Vagina (tissue), 2 donors: ENCODE data around the gene NDFIP2. TPM values are rescaled to one million over a fixed set of nuclear protein-coding genes. Genes with fewer than 3 reads are reported as not detected.

Experiments used
- DNase-seq, 2 donors: peaks; one replicate each; pipeline ENCODE4 v3.0.0-alpha.2; 2017; ENCODE audit errors: extremely low spot score in 2 of 2
- H3K27ac ChIP-seq: fragments of 200-600 bp; sonication (generic); one replicate; pipeline ENCODE4 v1.5.1; 2019
- H3K27me3 ChIP-seq: fragments of 200-600 bp; sonication (generic); one replicate; pipeline ENCODE4 v1.5.1; 2019
- H3K36me3 ChIP-seq, 2 donors: fragments of 200-600 bp; sonication (generic); one replicate each; pipeline ENCODE4 v1.5.1; 2017 to 2019
- H3K4me1 ChIP-seq: fragments of 200-600 bp; sonication (generic); one replicate; pipeline ENCODE4 v1.5.1; 2019
- H3K4me3 ChIP-seq, 2 donors: fragments of 200-600 bp; sonication (generic); 1 replicate in 1 of 2; 2 replicates in 1 of 2; pipeline ENCODE4 v1.5.1; 2016 to 2019
- H3K9me3 ChIP-seq: fragments of 200-600 bp; sonication (generic); one replicate; pipeline ENCODE4 v1.5.1; 2019
- CTCF ChIP-seq, 3 experiments: fragments of 450-650 bp in 2 of 3; fragments of 200-600 bp in 1 of 3; sonication (generic) in 1 of 3; IDR thresholded peaks; one replicate each; pipeline ENCODE4 v1.5.1; 2017 to 2019; ENCODE audit warnings: antibody characterized with exemption in 3 of 3, mild to moderate bottlenecking in 2 of 3, moderate library complexity in 2 of 3
- POLR2A ChIP-seq, 2 donors: fragments of 450-650 bp; IDR thresholded peaks; one replicate each; pipeline ENCODE4 v1.6.1; 2017; ENCODE audit warnings: antibody characterized with exemption in 2 of 2, mild to moderate bottlenecking in 2 of 2, moderate library complexity in 2 of 2
- POLR2AphosphoS5 ChIP-seq, 2 donors: sonication (generic); formaldehyde crosslinking; IDR thresholded peaks; one replicate each; pipeline ENCODE4 v1.9.0; 2017; ENCODE audit warnings: antibody characterized with exemption in 2 of 2, mild to moderate bottlenecking in 2 of 2, low read depth in 1 of 2; ENCODE audit not compliant: insufficient read depth in 1 of 2
- intact Hi-C: fragments of 100-400 bp; cut with DNase I; formaldehyde crosslinking; loops from one replicate; pipeline ENCODE4 v1.15.1; 2023
- total RNA-seq: library from RNA; depleted of rRNA; stranded (reverse); fragments of >200 nt; gene quantifications from one replicate; pipeline ENCODE4 v1.2.3, GENCODE V29; 2016

NDFIP2 gene
- total RNA-seq, 1 donor from 2014 or later: 26.8 TPM

GRCh38 chr13:79522583-79522982, 41.6 kb downstream of the NDFIP2 start:
- H3K27me3 ChIP-seq: no peaks in the 10 kb centered on the region
- H3K27ac ChIP-seq: no peak overlapping the region
- H3K36me3 ChIP-seq: peaks cover 0 to 21% of the 10 kb centered on the region in 2 donors
- intact Hi-C loops: no loop called here
- no peak for TF ChIP-seq POLR2A (IDR thresholded peaks at IDR 0.05)
- no peak for TF ChIP-seq POLR2AphosphoS5 (IDR thresholded peaks at IDR 0.05; ENCODE audit: insufficient read depth in 1 of 2, low read depth in 1 of 2)
- no peak for TF ChIP-seq CTCF (IDR thresholded peaks at IDR 0.05)
- H3K4me3 ChIP-seq: no peak overlapping the region
- no peak for DNase-seq
- no peaks in the 10 kb centered on the region for H3K9me3 ChIP-seq
- peaks cover 16% of the 10 kb centered on the region for H3K4me1 ChIP-seq

- Histone ChIP-seq H3K27ac (no peak overlapping the region), H3K27me3 (no peaks in the 10 kb centered on the region), H3K36me3 (peaks cover 0 to 21% of the 10 kb centered on the region in 2 donors), H3K4me3 (no peak overlapping the region), H3K4me1 (peaks cover 16% of the 10 kb centered on the region), H3K9me3 (no peaks in the 10 kb centered on the region)
- intact Hi-C loops: no loop called here
- no peak for TF ChIP-seq CTCF (IDR thresholded peaks at IDR 0.05)
- no peak for TF ChIP-seq POLR2A (IDR thresholded peaks at IDR 0.05)
- TF ChIP-seq POLR2AphosphoS5 (IDR thresholded peaks at IDR 0.05; ENCODE audit: insufficient read depth in 1 of 2, low read depth in 1 of 2): no peak
- DNase-seq: no peak
These were observed 44.3 kb downstream of the NDFIP2 start for GRCh38 chr13:79525064-79525857.

GRCh38 chr13:79527698-79528097, 46.7 kb downstream of the NDFIP2 start:
- Histone ChIP-seq H3K9me3 (no peaks in the 10 kb centered on the region), H3K4me1 (peaks cover 25% of the 10 kb centered on the region), H3K27me3 (no peaks in the 10 kb centered on the region), H3K36me3 (peaks cover 0 to 20% of the 10 kb centered on the region in 2 donors), H3K4me3 (no peak overlapping the region), H3K27ac (no peak overlapping the region)
- no peak for DNase-seq
- no peak for TF ChIP-seq CTCF (IDR thresholded peaks at IDR 0.05)
- TF ChIP-seq POLR2A (IDR thresholded peaks at IDR 0.05): no peak
- no peak for TF ChIP-seq POLR2AphosphoS5 (IDR thresholded peaks at IDR 0.05; ENCODE audit: insufficient read depth in 1 of 2, low read depth in 1 of 2)
- intact Hi-C loops: no loop called here

GRCh38 chr13:79528356-79528755, 47.4 kb downstream of the NDFIP2 start:
- no peak for DNase-seq
- Histone ChIP-seq H3K27me3 (no peaks in the 10 kb centered on the region), H3K27ac (no peak overlapping the region)

More at GRCh38 chr13:79528356-79528755, 47.4 kb downstream of the NDFIP2 start:
- Histone ChIP-seq H3K9me3 (no peaks in the 10 kb centered on the region), H3K36me3 (peaks cover 0 to 13% of the 10 kb centered on the region in 2 donors), H3K4me1 (peaks cover 25% of the 10 kb centered on the region), H3K4me3 (no peak overlapping the region)
- intact Hi-C loops: no loop called here
- TF ChIP-seq POLR2A (IDR thresholded peaks at IDR 0.05): no peak
- no peak for TF ChIP-seq CTCF (IDR thresholded peaks at IDR 0.05)
- TF ChIP-seq POLR2AphosphoS5 (IDR thresholded peaks at IDR 0.05; ENCODE audit: insufficient read depth in 1 of 2, low read depth in 1 of 2): no peak
